Colon (tissue), 2 donors: ENCODE data around the gene GBF1.

ENCODE experiments used
- FAIRE-seq: peaks from 2 replicates; lab custom pipeline; 2012; peaks lifted over from hg19 to GRCh38; lab: Jason Lieb, UNC
- donor health status: control.
- donor health status: control.

The GBF1 gene

DNA sequence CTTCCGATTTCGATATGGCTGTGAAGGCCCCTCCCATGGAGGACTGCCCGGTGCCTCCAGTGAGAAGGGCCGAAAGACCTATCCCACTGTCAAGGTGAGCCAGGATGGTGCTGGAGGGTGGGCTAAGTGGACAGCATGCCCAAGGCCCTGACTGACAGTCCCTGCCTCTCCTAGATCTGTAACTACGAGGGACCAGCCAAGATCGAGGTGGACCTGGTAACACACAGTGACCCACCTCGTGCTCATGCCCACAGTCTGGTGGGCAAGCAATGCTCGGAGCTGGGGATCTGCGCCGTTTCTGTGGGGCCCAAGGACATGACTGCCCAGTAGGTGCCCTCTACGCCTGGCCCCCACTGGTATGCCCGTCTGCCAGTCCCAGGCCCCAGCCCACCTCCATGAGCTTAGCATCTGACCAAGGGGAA, 151.4 kb downstream of the GBF1 start:
- FAIRE-seq = no peak

DNA sequence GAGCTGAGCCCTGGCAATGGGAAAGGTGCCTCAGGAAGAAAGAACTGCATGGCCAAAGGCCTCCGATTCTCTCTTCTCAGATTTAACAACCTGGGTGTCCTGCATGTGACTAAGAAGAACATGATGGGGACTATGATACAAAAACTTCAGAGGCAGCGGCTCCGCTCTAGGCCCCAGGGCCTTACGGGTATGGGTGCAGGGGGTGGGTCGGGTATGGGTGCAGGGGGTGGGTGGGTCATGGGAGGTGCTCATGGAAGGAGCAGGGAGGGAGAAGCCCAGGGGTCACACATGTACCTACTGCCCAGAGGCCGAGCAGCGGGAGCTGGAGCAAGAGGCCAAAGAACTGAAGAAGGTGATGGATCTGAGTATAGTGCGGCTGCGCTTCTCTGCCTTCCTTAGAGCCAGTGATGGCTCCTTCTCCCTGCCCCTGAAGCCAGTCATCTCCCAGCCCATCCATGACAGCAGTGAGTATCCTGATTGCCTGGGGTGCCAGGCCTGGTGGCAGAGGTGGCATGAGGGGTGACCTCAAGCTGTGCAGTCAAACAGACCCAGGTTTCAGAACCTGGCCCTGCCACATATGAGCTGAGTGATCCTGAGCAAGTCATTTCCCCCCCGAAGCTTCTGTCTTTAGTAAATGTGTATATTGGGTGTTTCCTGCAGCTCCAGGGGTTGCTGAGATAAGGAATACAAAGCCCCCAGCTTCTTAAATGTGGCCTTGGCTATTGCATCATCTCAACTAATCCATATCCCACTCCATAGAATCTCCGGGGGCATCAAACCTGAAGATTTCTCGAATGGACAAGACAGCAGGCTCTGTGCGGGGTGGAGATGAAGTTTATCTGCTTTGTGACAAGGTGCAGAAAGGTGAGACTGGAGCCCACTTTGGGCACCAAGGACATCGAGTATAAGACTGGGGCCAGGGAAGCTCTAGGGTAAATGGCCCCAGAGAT, 152.2 kb downstream of the GBF1 start:
- no peak for FAIRE-seq

DNA sequence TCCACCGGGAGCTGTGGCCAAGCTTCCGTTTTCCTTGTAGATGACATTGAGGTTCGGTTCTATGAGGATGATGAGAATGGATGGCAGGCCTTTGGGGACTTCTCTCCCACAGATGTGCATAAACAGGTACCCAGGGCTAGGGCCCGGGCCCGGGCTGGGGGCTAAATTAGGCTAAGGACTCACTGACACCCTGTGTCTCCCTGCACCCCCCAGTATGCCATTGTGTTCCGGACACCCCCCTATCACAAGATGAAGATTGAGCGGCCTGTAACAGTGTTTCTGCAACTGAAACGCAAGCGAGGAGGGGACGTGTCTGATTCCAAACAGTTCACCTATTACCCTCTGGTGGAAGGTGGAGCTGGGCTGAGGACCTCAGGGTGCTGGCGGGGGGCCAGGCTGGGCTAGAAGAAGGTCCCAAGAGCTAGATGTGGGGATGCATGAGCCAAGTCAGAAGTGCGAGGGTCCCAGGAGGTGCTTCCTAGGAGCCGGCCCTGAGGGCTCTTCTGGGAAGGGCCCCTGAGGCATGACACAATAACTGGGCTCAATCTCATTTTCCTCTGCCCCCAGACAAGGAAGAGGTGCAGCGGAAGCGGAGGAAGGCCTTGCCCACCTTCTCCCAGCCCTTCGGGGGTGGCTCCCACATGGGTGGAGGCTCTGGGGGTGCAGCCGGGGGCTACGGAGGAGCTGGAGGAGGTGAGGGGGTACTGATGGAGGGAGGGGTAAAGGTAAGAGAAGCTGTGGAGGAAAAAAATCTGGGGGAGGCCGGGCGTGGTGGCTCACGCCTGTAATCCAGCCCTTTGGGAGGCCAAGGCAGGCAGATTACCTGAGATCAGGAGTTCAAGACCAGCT, 153.1 kb downstream of the GBF1 start:
- no peak for FAIRE-seq

DNA sequence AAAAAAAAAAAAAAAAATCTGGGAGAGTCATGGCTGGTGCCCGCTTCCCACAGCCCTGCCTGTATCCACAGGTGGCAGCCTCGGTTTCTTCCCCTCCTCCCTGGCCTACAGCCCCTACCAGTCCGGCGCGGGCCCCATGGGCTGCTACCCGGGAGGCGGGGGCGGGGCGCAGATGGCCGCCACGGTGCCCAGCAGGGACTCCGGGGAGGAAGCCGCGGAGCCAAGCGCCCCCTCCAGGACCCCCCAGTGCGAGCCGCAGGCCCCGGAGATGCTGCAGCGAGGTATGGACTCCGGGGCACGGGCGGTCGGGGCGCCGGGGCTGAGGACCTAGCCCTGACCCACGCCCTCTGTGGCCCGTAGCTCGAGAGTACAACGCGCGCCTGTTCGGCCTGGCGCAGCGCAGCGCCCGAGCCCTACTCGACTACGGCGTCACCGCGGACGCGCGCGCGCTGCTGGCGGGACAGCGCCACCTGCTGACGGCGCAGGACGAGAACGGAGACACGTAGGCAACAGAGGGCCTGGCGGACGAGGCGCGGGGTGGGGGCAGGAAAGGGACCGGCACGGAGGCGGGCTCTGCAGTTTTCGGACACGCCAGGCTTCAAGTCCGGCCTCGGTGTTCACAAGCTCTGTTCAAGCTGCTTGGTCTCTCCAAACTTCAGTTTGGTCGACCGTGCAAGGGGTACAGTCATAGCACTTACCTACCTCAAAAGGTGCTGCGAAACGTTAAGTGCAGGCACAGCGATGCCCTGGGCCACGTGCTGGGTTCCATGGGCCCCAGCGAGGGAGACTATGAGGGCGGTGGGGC, 154.1 kb downstream of the GBF1 start:
- no peak for FAIRE-seq

DNA sequence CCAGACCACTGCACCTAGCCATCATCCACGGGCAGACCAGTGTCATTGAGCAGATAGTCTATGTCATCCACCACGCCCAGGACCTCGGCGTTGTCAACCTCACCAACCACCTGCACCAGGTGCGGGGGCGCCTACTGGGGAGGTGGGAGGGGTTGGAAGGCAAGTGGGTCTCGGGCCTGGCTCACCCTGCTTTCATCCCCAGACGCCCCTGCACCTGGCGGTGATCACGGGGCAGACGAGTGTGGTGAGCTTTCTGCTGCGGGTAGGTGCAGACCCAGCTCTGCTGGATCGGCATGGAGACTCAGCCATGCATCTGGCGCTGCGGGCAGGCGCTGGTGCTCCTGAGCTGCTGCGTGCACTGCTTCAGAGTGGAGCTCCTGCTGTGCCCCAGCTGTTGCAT, 154.7 kb downstream of the GBF1 start:
- FAIRE-seq = no peak

DNA sequence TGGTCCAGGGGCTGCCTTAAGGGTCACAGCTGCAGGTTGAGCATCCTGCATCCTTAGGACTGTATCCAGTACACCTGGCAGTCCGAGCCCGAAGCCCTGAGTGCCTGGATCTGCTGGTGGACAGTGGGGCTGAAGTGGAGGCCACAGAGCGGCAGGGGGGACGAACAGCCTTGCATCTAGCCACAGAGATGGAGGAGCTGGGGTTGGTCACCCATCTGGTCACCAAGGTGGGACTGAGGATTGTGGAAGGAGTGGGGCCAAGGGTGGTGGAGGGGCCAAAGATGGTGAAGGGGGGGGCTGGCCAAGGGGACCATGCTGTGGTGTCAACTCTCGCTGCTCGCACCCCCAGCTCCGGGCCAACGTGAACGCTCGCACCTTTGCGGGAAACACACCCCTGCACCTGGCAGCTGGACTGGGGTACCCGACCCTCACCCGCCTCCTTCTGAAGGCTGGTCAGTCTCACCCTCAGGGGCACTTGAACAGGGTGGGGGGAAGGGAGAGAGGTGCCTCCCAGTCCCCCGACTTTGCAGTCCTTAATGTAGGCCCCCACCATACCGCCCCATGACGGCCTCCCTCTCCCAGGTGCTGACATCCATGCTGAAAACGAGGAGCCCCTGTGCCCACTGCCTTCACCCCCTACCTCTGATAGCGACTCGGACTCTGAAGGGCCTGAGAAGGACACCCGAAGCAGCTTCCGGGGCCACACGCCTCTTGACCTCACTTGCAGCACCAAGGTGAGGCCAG, 155.4 kb downstream of the GBF1 start:
- no peak for FAIRE-seq

DNA sequence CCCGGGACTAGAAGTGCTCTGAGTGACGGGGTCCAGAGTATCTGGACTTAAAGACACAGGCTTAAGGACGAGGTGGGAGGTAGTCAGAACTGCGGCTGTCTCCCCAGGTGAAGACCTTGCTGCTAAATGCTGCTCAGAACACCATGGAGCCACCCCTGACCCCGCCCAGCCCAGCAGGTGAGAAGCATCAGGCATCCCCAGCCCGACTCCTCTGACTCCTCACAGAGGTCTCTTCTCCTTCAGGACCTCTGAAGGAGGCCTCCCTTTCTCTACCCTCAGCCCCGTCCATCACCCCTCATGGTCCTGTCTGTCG, 156.0 kb downstream of the GBF1 start:
- no peak for FAIRE-seq

DNA sequence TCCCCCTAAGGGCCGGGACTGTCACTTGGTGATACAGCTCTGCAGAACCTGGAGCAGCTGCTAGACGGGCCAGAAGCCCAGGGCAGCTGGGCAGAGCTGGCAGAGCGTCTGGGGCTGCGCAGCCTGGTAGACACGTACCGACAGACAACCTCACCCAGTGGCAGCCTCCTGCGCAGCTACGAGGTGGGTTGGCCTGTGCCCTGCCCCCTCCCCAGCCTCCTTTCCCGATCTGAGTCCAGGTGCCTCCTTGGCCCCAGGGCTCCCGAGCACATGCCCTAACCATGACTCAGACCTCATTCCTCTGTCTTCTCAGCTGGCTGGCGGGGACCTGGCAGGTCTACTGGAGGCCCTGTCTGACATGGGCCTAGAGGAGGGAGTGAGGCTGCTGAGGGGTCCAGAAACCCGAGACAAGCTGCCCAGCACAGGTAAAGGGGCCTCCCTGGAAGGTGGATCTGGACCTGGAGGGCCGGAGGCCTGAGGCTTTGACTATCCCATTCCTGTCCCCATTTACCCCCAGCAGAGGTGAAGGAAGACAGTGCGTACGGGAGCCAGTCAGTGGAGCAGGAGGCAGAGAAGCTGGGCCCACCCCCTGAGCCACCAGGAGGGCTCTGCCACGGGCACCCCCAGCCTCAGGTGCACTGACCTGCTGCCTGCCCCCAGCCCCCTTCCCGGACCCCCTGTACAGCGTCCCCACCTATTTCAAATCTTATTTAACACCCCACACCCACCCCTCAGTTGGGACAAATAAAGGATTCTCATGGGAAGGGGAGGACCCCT, 156.6 kb downstream of the GBF1 start:
- FAIRE-seq = no peak

DNA sequence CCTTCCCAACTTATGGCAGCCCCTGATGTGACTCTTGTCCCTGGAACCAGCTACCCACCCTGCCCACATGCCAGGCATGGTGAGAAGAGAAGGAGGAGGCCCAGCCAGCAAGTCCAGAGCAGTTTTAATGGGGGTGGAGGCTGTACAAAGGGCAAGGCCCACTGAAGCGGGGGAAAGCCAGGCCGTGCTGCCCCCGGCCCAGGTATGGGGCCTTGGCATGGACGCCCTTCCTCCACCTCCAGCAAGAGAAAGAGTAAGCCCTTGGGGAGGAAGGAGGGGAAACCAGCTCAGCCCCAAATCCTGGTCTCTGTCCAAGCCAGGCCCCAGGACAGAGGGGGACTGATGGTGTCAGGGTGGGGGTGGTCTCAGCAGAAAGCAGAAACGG, 157.2 kb downstream of the GBF1 start:
- no peak for FAIRE-seq

DNA sequence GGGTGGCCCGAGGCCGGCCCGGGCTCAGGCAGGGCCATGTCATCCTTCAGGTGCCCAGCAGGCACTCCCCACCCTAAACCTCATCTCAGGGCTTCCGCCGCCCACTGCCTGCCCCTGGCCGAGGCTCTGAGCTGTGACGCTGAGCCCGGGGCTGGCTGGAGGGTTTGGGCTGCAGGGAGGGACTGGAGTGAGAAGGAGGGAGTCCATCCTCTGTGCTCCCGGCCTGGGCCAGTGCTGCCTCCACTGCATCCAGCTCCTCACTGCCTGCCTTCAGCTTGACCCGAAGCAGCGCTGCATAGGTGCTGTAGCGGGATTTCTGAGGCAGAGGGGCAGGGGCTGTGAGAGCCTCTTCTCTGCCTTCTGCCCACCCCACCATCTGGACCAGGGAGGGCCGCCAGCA, 157.8 kb downstream of the GBF1 start:
- no peak for FAIRE-seq

DNA sequence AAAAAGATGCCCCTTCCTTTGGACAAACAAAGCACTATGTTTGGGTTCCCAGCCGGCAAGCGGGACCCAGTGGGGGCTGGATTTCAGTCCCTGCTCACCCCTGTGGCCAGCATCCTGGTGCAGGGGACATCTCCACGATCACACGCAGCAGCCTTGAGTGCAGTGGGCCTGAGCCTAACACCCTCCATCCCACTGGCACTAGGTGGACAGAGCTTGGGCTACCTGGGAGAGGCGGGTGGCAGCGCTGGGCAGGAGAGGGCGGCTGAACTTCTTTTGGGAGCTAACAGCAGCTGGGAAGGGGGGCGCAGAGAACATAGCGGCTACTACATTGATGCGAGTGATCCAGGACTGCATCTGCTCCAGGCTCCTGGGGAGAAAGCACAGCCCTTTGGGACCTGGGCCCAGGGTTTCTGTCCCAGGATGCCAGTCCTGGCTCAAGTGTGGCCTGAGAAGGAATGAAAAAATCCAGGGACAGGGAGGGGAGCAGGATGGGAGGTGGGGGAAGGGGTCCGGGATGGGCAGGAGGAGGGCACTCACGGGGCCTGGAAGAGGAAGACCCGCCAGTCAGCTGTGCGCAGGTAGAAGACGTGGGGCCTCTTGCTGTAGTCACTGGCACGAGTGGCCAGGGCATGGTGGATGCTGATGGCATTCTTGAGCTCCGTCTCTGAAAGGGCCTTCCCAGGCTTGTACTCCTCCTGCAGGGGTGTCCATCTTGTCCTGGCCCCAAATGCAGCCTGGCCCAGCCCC, 159.2 kb downstream of the GBF1 start:
- FAIRE-seq = no peak

DNA sequence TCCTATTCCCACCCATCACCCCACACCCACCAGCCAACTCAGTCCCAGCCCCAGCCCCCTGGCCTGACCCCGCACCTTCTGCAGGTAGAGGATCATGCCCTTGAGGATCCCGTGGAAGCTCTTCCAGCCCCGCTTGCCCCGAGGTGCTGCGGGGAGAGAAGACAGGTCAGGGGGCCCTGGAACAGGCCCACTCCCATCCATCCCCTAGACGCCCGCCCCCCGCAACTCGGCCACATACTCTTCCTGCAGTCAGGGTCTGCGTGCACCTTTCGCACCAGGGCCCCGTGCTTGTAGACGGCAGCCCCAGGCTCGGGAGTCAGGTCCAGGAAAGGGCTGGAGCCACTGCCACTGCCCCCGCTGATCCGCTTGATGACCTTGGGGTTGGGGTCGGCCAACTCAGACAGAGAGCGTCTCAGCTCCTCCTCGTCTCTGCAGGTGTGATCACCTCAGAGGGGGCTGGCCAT, 159.8 kb downstream of the GBF1 start:
- FAIRE-seq = no peak

DNA sequence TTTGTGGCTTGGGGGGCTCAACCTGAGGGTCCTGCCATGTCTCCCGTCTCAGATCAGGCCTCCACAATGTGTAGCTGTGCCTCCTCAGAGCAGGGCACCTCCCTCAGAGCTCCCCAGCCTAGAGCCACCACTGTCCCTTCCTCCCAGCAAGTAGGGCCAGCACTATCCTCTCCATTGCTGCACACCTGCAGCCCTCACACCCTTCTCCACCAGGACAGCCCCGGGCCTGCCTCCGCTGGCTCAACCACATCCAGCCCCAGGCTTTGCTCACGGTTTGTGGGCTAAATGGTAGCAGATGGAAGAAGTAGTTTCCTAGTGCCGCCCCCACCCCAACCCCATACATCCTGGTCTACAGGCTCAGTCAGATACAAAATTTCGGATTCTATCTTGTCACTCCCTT, 160.3 kb downstream of the GBF1 start:
- FAIRE-seq = no peak

DNA sequence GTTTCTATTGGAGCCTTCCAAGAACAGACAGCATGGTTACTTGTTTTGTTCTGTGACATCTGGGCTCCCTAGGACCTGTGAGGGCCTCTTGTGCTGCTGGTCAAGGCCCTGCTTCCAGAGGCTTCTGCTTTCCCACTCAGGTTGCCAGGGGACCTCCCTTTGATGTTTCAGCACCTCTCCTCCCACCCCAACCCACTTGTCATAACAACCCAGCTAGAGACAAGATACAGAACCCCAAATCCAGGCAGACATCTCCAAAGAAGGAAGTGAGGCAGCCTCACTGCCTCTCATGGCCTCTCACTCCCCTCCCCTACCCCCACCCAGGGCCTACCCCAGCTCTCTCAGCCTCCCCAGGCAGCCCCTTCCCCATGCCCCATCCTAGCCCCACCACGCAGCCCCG, 161.5 kb downstream of the GBF1 start:
- FAIRE-seq = no peak

DNA sequence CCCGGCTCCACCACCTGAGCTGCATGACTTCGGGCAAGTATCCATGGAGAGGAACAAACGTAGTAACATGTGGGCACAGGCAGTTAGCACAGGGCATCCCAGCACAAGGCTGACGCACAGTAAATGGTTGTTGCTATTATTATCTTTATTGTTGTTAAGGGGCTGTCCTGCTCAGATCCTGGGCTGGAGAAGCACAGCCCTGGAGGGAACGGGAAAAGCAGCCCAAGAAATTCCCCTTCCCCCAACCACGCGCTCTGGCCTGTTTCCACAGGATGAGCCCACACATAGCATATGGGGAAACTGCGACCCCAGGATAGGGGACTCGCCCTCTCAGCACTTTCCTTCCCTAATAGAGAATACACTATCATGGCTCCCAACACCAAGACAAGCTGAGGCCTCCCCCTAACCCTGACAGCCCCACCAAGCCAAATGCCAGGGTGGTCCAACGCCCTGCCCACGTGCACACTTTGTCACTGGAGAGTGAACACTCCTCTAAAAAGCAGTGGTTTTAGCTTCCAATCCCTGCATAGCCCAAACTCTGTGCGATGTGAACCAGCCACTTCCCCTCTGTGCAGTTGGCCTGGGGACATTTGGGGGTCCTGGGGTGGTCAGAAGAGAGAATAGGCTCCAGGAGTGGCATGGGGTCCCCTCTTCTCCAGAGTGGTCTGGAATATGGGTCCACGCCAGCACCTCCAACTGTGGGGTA, 162.2 kb downstream of the GBF1 start:
- FAIRE-seq = no peak

DNA sequence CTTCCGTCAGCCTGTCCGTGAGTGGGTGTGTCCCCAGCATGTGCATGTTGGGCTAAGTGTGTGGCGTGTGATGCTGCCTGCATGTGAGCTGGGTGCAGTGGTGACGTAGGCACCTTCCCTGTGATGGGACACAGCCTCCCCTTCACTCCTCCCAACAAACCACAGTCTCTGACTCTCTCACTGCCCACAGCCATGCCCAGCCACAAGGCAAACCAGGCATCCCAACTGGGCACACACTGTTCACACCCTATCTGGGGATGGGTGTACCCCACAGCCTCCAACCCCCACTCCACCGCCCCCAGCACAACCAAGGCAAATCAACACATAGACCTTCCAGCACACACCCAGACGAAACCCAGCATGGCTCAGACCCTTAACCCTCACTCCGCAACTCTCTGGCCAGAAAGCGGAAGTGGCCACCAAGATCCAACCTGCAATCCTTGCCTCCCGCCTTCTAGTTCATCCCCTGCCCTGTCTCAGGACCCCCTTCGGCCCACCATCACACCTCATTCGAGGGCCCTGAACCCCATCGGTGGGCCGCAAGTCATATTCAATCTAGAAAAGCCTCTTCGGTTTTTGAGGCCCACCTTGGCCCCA, 162.9 kb downstream of the GBF1 start:
- no peak for FAIRE-seq

DNA sequence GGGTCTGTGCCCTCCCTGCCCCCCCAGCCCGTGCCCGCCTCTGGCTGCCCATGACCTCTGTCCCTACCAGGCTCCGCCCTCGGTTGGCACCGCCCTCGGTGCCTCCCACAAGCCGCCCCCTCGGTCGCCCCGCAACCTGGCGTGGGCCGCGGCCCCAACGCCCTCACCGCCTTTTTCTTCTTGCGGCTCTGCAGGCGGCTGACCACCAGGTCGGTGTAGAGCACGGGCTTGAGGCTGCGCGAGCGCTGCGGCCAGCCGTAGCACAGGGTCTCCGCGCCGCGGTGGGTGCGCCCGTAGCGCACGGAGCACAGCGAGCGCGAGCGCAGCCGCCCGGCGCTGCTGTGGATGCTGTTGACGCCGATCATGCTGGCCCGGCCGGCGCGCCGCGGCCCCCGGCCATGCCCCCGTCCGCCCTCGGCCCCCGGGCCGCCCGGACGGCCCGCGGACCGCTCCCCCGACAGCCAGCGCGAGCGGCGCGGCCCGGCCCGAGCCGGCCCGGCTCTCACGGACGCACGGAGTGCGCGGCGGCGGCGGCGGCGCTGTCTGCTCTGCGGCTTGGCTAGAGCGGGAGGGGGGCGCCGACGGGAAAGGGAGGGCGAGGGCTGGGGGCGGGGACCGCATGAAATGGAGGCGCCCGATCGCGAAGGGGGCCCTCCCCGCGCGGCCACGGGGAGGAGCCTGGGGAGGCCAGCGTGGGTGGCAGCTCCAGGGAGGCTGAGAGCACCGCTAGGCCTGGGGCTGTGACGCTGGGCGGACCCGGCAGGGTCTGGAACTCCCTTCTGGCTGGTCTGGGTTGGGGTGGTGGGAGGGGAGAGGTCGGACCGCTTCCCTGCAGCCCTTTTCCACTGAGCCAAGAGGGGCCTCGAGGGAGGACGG, 163.6 kb downstream of the GBF1 start:
- no peak for FAIRE-seq
